ENCODE measurements around the gene TBX10. TPM values are rescaled to one million over a fixed set of nuclear protein-coding genes. Genes with fewer than 3 reads are reported as not detected.

The TBX10 gene
- total RNA-seq, 4 donors from 2014 or later: not detected

GRCh38 chr11:67680696-67681470 is 41.3 kb upstream of the TBX10 start:
- Histone ChIP-seq H3K27me3 (peaks cover 16% of the 10 kb centered on the region), H3K4me3 (no peak overlapping the region)
- ATAC-seq: no peak

GRCh38 chr11:67675058-67675747 is 35.6 kb upstream of the TBX10 start:
- 85 to 89% methylated on average over 6 to 9 of the region's 12 CpGs for WGBS, 2 donors (ENCODE audit: low coverage in 1 of 2)

More at GRCh38 chr11:67680696-67681470, 41.3 kb upstream of the TBX10 start:
- TF ChIP-seq CTCF (IDR thresholded peaks at IDR 0.05): no peak
- TF ChIP-seq POLR2AphosphoS5 (IDR thresholded peaks at IDR 0.05): no peak
- no peak for TF ChIP-seq POLR2A (IDR thresholded peaks at IDR 0.05)
- TF ChIP-seq EP300 (IDR thresholded peaks at IDR 0.05): no peak
- H3K4me1 ChIP-seq: no peaks in the 10 kb centered on the region
- peaks cover 0 to 10% (median 0%) of the 10 kb centered on the region in 3 donors for H3K9me3 ChIP-seq
- H3K27ac ChIP-seq: no peak overlapping the region
- WGBS, 2 donors (ENCODE audit: low coverage in 1 of 2): 51 to 91% methylated on average over 2 to 3 of the region's 3 CpGs
- H3K36me3 ChIP-seq: no peaks in the 10 kb centered on the region

GRCh38 chr11:67674442-67674871 is 34.9 kb upstream of the TBX10 start, which contains the start of gene ALDH3B2:
Gene ALDH3B2 (minus strand): TSS chr11:67674623. CDS start chr11:67666935, 7,688 bp downstream.
- ATAC-seq: no peak
- no peak for TF ChIP-seq POLR2AphosphoS5 (IDR thresholded peaks at IDR 0.05)
- TF ChIP-seq EP300 (IDR thresholded peaks at IDR 0.05): no peak
- TF ChIP-seq CTCF (IDR thresholded peaks at IDR 0.05): no peak
- no peak for TF ChIP-seq POLR2A (IDR thresholded peaks at IDR 0.05)
- H3K4me1 ChIP-seq: no peaks in the 10 kb centered on the region
- no peak within 1 kb of the TSS for H3K27ac ChIP-seq
- H3K36me3 ChIP-seq: no peaks in the 10 kb centered on the region
- WGBS, 2 donors (ENCODE audit: low coverage in 1 of 2): 100% methylated on average over 3 of the region's 8 CpGs; no CpG with 5 or more reads in 1 of the 2 donors
- H3K9me3 ChIP-seq: peaks cover 0 to 15% (median 0%) of the 10 kb centered on the region in 3 donors
- no peak within 1 kb of the TSS for H3K4me3 ChIP-seq
- H3K27me3 ChIP-seq: peaks cover 51% of the 10 kb centered on the region

More at GRCh38 chr11:67675058-67675747, 35.6 kb upstream of the TBX10 start:
- Histone ChIP-seq H3K36me3 (no peaks in the 10 kb centered on the region), H3K27me3 (peaks cover 51% of the 10 kb centered on the region), H3K9me3 (peaks cover 0 to 15% (median 0%) of the 10 kb centered on the region in 3 donors), H3K27ac (no peak overlapping the region), H3K4me3 (no peak overlapping the region), H3K4me1 (no peaks in the 10 kb centered on the region)
- TF ChIP-seq EP300 (IDR thresholded peaks at IDR 0.05): no peak
- TF ChIP-seq POLR2AphosphoS5 (IDR thresholded peaks at IDR 0.05): no peak
- TF ChIP-seq POLR2A (IDR thresholded peaks at IDR 0.05): no peak
- TF ChIP-seq CTCF (IDR thresholded peaks at IDR 0.05): no peak
- ATAC-seq: no peak

GRCh38 chr11:67673902-67674301 is 34.3 kb upstream of the TBX10 start:
- ATAC-seq: no peak
- 51 to 60% methylated on average over 5 to 7 of the region's 8 CpGs for WGBS, 2 donors (ENCODE audit: low coverage in 1 of 2)
- H3K9me3 ChIP-seq: peaks cover 0 to 15% (median 0%) of the 10 kb centered on the region in 3 donors
- no peak overlapping the region for H3K4me3 ChIP-seq
- H3K36me3 ChIP-seq: no peaks in the 10 kb centered on the region
- no peak for TF ChIP-seq POLR2A (IDR thresholded peaks at IDR 0.05)
- TF ChIP-seq EP300 (IDR thresholded peaks at IDR 0.05): no peak
- no peak for TF ChIP-seq CTCF (IDR thresholded peaks at IDR 0.05)
- TF ChIP-seq POLR2AphosphoS5 (IDR thresholded peaks at IDR 0.05): no peak
- no peak overlapping the region for H3K27ac ChIP-seq
- H3K27me3 ChIP-seq: peaks cover 51% of the 10 kb centered on the region
- no peaks in the 10 kb centered on the region for H3K4me1 ChIP-seq

Measured in gastroesophageal sphincter (tissue), 4 donors.